Measurements from ENCODE around the gene ANKRD13B. TPM values are rescaled to one million over a fixed set of nuclear protein-coding genes. Genes with fewer than 3 reads are reported as not detected.

Gene ANKRD13B
- total and polyA plus RNA-seq, 2 of the 13 experiments (the other 11 are each of a cell fraction or from before 2014, with no cell fraction given): 1.7 to 1.8 TPM

DNA sequence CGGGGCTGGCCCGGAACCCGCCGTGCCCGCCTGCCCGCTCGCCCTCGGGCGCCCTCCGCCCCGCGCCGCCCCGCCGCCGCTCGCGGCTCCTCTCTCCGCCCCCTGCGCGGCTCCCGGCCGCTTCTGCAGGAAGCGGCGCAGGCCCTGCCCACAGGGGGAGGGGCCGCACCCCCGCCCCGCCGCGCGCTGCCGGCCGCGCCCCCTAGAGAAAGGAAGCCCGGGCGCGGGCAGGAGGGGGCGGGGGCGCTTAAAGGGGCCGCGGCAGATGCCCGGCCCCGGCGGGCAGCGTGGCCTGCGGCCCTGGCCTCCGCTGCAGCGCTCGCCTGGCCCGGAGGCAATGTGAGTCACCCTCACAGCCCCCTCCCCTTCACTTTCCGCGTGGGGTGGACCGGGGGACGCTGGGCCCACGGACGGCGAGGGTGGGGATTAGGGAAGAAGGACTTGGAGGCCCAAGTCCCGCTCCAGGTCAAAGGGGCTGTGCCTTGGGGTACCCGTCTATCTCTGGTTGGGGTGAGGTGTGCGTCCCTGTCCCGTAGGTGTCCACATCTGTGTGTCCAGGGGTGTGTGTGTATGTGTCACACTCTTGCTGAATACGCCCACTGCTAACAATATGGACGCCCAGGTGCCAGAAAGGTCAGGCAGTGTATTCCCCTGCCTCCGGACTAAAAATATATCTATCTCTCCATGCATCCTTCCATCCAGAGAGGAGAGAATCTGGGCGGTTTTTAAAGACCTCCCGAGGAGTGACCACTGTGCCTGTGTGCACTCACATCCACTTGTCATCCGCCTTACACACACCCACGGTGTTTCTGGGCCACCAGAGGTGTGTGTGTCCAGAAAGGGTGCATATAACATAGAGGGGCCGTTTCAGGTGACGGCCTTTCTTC is 3.2 kb upstream of the ANKRD13B start, which contains the start of gene GIT1 (continued):
- TF ChIP-seq, protein P1, sequence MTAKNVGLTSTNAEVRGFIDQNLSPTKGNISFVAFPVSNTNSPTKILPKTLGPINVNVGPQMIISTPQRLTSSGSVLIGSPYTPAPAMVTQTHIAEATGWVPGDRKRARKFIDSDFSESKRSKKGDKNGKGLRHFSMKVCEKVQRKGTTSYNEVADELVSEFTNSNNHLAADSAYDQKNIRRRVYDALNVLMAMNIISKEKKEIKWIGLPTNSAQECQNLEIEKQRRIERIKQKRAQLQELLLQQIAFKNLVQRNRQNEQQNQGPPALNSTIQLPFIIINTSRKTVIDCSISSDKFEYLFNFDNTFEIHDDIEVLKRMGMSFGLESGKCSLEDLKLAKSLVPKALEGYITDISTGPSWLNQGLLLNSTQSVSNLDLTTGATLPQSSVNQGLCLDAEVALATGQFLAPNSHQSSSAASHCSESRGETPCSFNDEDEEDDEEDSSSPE (CRISPR knock-in tag; IDR thresholded peaks at IDR 0.05): no peak; the same call in 1 of the 2 replicates
- TF ChIP-seq, protein P2, sequence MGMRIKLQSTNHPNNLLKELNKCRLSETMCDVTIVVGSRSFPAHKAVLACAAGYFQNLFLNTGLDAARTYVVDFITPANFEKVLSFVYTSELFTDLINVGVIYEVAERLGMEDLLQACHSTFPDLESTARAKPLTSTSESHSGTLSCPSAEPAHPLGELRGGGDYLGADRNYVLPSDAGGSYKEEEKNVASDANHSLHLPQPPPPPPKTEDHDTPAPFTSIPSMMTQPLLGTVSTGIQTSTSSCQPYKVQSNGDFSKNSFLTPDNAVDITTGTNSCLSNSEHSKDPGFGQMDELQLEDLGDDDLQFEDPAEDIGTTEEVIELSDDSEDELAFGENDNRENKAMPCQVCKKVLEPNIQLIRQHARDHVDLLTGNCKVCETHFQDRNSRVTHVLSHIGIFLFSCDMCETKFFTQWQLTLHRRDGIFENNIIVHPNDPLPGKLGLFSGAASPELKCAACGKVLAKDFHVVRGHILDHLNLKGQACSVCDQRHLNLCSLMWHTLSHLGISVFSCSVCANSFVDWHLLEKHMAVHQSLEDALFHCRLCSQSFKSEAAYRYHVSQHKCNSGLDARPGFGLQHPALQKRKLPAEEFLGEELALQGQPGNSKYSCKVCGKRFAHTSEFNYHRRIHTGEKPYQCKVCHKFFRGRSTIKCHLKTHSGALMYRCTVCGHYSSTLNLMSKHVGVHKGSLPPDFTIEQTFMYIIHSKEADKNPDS (CRISPR knock-in tag; IDR thresholded peaks at IDR 0.05): no peak
- TF ChIP-seq HMG20B (CRISPR knock-in tag; conservative IDR thresholded peaks at IDR 0.05) (no peak), SMYD3 (CRISPR knock-in tag; IDR thresholded peaks at IDR 0.05) (no peak), FOXP1 (IDR thresholded peaks at IDR 0.05) (no peak), FOXP1 (CRISPR knock-in tag; IDR thresholded peaks at IDR 0.05) (no peak), ZNF788 (CRISPR knock-in tag; IDR thresholded peaks at IDR 0.05; ENCODE audit: borderline replicate concordance) (0 out of 2 replicates have a peak, but pooled peaks have one; percentile 2), TCF7L2 (IDR thresholded peaks at IDR 0.05; ENCODE audit: low read depth, low read length) (no peak), ZNF446 (CRISPR knock-in tag; IDR thresholded peaks at IDR 0.05) (no peak), ZBTB21 (CRISPR knock-in tag; IDR thresholded peaks at IDR 0.05) (no peak), ATF1 (CRISPR knock-in tag; IDR thresholded peaks at IDR 0.05) (no peak), ZNF776 (CRISPR knock-in tag; IDR thresholded peaks at IDR 0.05) (no peak), PHF5A (CRISPR knock-in tag; IDR thresholded peaks at IDR 0.05; ENCODE audit: low read depth, unreplicated experiment) (peak; percentile 25), ZNF317 (CRISPR knock-in tag; IDR thresholded peaks at IDR 0.05) (no peak), ETS1 (CRISPR knock-in tag; IDR thresholded peaks at IDR 0.05) (0 out of 2 replicates have a peak, but pooled peaks have one; percentile 6), ELK4 (CRISPR knock-in tag; IDR thresholded peaks at IDR 0.05; ENCODE audit: borderline replicate concordance) (no peak), MXD1 (CRISPR knock-in tag; IDR thresholded peaks at IDR 0.05) (peak; percentile 51; the same call in 1 of the 2 replicates), ZNF274 (CRISPR knock-in tag; IDR thresholded peaks at IDR 0.05) (no peak), ZNF577 (CRISPR knock-in tag; IDR thresholded peaks at IDR 0.05; ENCODE audit: borderline replicate concordance, low read depth) (no peak), HNRNPL (IDR thresholded peaks at IDR 0.05; ENCODE audit: low read depth, low read length) (no peak), DBP (CRISPR knock-in tag; IDR thresholded peaks at IDR 0.05; ENCODE audit: not compliant biosample characterization) (no peak)
- TF ChIP-seq, protein P3, sequence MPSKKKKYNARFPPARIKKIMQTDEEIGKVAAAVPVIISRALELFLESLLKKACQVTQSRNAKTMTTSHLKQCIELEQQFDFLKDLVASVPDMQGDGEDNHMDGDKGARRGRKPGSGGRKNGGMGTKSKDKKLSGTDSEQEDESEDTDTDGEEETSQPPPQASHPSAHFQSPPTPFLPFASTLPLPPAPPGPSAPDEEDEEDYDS (CRISPR knock-in tag; IDR thresholded peaks at IDR 0.05): no peak

Data from HepG2 (cell line).